Adrenal gland (tissue), 5 donors: ENCODE data around the gene CXCL6.

ENCODE experiments used
- POLR2A ChIP-seq, 2 donors: fragments of 450-650 bp; IDR thresholded peaks; one replicate each; pipeline ENCODE4 v1.6.1; 2017; ENCODE audit warnings: antibody characterized with exemption in 2 of 2, mild to moderate bottlenecking in 2 of 2, moderate library complexity in 1 of 2
- TF ChIP-seq, protein P1 (sequence below), 6 experiments: fragments of 450-650 bp in 4 of 6; fragments of 200-600 bp in 2 of 6; sonication (generic) in 1 of 6; IDR thresholded peaks; 1 replicate in 5 of 6; 2 replicates in 1 of 6; pipeline versions ENCODE4 v1.5.1 to v1.8.0; 2016 to 2021; ENCODE audit warnings: antibody characterized with exemption in 6 of 6, mild to moderate bottlenecking in 2 of 6, moderate library complexity in 1 of 6
- donor health status: DM: no; HTN: no; CAD: no.

DNA sequence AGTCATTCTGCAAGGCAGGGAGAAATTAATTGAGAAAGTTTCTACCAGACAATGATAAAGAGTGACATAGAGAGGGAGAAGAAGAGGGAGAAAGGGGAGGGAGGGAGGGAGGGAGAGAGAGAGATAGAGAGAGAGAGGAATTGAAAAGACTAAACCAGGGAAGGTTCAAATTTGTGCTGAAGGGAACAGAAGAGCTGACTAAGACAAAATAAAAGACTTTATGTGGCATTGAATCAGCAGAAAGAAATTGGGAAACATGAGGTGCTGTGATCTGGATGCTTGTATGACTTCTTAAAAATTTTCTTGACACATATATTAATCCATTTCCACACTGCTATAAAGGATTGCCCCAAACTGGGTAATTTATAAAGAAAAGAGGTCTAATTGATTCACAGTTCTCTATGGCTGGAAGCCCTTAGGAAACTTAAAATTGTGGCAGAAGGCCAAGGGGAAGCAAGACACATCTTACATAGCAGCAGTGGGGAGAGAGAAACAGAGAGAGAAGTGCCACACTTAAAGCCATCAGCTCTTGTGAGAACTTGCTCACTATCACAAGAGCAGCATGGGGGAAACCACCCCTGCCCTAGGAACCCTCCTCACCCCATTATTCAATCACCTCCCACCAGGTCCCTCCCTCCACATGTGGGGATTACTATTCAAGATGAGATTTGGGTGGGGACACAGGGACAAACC is 13.5 kb upstream of the CXCL6 start:
- TF ChIP-seq, protein P1, sequence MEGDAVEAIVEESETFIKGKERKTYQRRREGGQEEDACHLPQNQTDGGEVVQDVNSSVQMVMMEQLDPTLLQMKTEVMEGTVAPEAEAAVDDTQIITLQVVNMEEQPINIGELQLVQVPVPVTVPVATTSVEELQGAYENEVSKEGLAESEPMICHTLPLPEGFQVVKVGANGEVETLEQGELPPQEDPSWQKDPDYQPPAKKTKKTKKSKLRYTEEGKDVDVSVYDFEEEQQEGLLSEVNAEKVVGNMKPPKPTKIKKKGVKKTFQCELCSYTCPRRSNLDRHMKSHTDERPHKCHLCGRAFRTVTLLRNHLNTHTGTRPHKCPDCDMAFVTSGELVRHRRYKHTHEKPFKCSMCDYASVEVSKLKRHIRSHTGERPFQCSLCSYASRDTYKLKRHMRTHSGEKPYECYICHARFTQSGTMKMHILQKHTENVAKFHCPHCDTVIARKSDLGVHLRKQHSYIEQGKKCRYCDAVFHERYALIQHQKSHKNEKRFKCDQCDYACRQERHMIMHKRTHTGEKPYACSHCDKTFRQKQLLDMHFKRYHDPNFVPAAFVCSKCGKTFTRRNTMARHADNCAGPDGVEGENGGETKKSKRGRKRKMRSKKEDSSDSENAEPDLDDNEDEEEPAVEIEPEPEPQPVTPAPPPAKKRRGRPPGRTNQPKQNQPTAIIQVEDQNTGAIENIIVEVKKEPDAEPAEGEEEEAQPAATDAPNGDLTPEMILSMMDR (IDR thresholded peaks at IDR 0.05), result no peak
- TF ChIP-seq POLR2A (IDR thresholded peaks at IDR 0.05), result no peak
